ENCODE results near the gene GFER. TPM values are rescaled to one million over a fixed set of nuclear protein-coding genes. Genes with fewer than 3 reads are reported as not detected.

GFER gene
- total and polyA plus RNA-seq, 2 donors (not counting 1 experiment from before 2014, with no cell fraction given): 15.6 to 30.4 TPM

DNA sequence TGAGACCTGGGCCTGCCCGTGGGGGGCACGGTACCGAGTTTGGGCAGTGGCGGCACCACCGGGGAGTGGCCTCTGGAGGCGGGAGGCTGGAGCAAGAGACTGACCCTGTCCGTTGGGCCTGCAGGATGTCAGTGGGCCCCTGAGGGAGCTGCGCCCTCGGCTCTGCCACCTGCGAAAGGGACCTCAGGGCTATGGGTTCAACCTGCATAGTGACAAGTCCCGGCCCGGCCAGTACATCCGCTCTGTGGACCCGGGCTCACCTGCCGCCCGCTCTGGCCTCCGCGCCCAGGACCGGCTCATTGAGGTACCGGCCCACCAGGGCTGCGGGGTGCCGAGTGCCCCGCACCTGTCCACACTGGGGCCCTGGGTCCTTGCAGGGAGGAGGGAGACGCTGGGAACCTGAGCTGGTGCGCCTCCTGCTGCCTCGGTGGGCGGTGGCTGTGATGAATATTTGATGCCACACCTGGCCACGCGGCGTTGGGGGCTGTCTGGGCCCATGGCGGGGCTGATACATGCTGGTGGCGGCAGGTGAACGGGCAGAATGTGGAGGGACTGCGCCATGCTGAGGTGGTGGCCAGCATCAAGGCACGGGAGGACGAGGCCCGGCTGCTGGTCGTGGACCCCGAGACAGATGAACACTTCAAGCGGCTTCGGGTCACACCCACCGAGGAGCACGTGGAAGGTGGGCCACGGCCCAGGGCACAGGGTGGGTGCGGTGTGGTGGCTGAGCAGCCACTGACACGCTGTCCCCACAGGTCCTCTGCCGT, 52.4 kb downstream of the GFER start:
- no peak overlapping the region for H3K4me3 Mint-ChIP-seq
- no peak overlapping the region for H3K4me2 ChIP-seq (replicated peaks; ENCODE audit: low read depth, low read length, poor library complexity, severe bottlenecking)
- H3K27ac Mint-ChIP-seq: no peak overlapping the region
- H3K4me1 Mint-ChIP-seq: no peaks in the 10 kb centered on the region
- no peak for ATAC-seq (ENCODE audit: low read depth)
- intact Hi-C loops (cut with micrococcal nuclease): no loop called here
- H4K20me1 ChIP-seq (ENCODE audit: control insufficient read depth, insufficient read depth, low read length, poor library complexity, severe bottlenecking): no peaks in the 10 kb centered on the region
- peaks cover 0 to 10% (median 0%) of the 10 kb centered on the region in 4 experiments for H3K27me3 ChIP-seq (replicated peaks in 1 of 4; ENCODE audit: control extremely low read depth in 1 of 4, control insufficient read depth in 3 of 4, insufficient read depth in 4 of 4, low read length in 3 of 4)
- no peaks in the 10 kb centered on the region for H3K36me3 ChIP-seq (replicated peaks in 1 of 2; ENCODE audit: control extremely low read depth in 1 of 2, control insufficient read depth in 1 of 2, extremely low read depth in 1 of 2, insufficient read depth in 2 of 2, low read length in 1 of 2)
- H3K4me3 ChIP-seq (ENCODE audit: control extremely low read depth in 1 of 5, extremely low read depth in 1 of 5, insufficient read depth in 1 of 5, low read depth in 2 of 5, low read length in 4 of 5): no peak overlapping the region
- WGBS (ENCODE audit: insufficient coverage): 92% methylated on average over 47 of the region's 47 CpGs
- H3K9ac ChIP-seq (ENCODE audit: low read length): no peak overlapping the region
- DNase-seq: no peak
- H3K79me2 ChIP-seq (ENCODE audit: control insufficient read depth, insufficient read depth, low read length): no peaks in the 10 kb centered on the region
- H3K9me3 Mint-ChIP-seq (ENCODE audit: insufficient read depth): no peaks in the 10 kb centered on the region
- no peak for TF ChIP-seq EZH2 (IDR thresholded peaks at IDR 0.05; ENCODE audit: borderline replicate concordance, insufficient read depth, low read depth, low read length, poor library complexity, severe bottlenecking)
- TF ChIP-seq, protein P1, sequence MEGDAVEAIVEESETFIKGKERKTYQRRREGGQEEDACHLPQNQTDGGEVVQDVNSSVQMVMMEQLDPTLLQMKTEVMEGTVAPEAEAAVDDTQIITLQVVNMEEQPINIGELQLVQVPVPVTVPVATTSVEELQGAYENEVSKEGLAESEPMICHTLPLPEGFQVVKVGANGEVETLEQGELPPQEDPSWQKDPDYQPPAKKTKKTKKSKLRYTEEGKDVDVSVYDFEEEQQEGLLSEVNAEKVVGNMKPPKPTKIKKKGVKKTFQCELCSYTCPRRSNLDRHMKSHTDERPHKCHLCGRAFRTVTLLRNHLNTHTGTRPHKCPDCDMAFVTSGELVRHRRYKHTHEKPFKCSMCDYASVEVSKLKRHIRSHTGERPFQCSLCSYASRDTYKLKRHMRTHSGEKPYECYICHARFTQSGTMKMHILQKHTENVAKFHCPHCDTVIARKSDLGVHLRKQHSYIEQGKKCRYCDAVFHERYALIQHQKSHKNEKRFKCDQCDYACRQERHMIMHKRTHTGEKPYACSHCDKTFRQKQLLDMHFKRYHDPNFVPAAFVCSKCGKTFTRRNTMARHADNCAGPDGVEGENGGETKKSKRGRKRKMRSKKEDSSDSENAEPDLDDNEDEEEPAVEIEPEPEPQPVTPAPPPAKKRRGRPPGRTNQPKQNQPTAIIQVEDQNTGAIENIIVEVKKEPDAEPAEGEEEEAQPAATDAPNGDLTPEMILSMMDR (IDR thresholded peaks at IDR 0.05): no peak
- no peak overlapping the region for H3K27ac ChIP-seq (ENCODE audit: low read length in 2 of 2)
- ChIA-PET CTCF (no interaction called here), POLR2A (no interaction called here)
- peaks cover 0 to 11% (median 0%) of the 10 kb centered on the region in 3 donors for H3K9me3 ChIP-seq (ENCODE audit: control extremely low read depth in 1 of 3, control insufficient read depth in 2 of 3, insufficient read depth in 1 of 3, low read length in 2 of 3)
- no peak overlapping the region for H2AFZ ChIP-seq (ENCODE audit: insufficient read depth, low read depth, low read length, poor library complexity, severe bottlenecking)
- H3K27me3 Mint-ChIP-seq: no peaks in the 10 kb centered on the region
- H3K4me1 ChIP-seq (ENCODE audit: control insufficient read depth in 2 of 2, insufficient read depth in 2 of 2, low read length in 2 of 2): peaks cover 0 to 5% of the 10 kb centered on the region in 2 donors

DNA sequence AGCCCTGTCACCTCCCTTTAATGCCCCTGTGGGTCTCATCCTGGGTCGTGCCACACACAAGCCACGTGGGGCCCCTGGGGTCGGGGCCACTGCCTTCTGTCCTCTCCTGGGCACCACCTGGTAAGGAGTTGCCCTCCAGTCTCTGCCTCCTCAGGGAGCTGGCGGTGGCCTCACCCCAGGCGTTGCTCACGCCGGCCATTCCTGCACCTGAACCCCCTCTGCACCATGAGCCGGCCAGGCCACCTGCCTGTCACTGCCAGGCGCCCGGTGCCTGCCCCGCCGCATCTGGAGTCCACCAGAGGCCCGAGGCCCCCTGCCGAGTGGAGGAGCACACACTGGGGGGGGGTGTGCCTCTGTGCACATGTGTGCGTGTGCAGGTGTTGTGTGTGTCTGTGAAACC, 53.1 kb downstream of the GFER start:
- DNase-seq (no peak), ATAC-seq (ENCODE audit: low read depth) (no peak)
- no peak overlapping the region for H3K4me2 ChIP-seq (replicated peaks; ENCODE audit: low read depth, low read length, poor library complexity, severe bottlenecking)
- intact Hi-C loops (cut with micrococcal nuclease): no loop called here
- H2AFZ ChIP-seq (ENCODE audit: insufficient read depth, low read depth, low read length, poor library complexity, severe bottlenecking): no peak overlapping the region
- H3K79me2 ChIP-seq (ENCODE audit: control insufficient read depth, insufficient read depth, low read length): no peaks in the 10 kb centered on the region
- no peak overlapping the region for H3K9ac ChIP-seq (ENCODE audit: low read length)
- peaks cover 0 to 3% (median 0%) of the 10 kb centered on the region in 3 donors for H3K9me3 ChIP-seq (ENCODE audit: control extremely low read depth in 1 of 3, control insufficient read depth in 2 of 3, insufficient read depth in 1 of 3, low read length in 2 of 3)
- H3K27ac Mint-ChIP-seq: no peak overlapping the region
- no peaks in the 10 kb centered on the region for H3K27me3 Mint-ChIP-seq
- ChIA-PET POLR2A (no interaction called here), CTCF (no interaction called here)
- 79% methylated on average over 9 of the region's 15 CpGs for WGBS (ENCODE audit: insufficient coverage)
- H3K4me3 Mint-ChIP-seq: no peak overlapping the region
- no peak overlapping the region for H3K4me3 ChIP-seq (ENCODE audit: control extremely low read depth in 1 of 5, extremely low read depth in 1 of 5, insufficient read depth in 1 of 5, low read depth in 2 of 5, low read length in 4 of 5)
- H3K4me1 Mint-ChIP-seq: no peaks in the 10 kb centered on the region
- peaks cover 0 to 5% of the 10 kb centered on the region in 2 donors for H3K4me1 ChIP-seq (ENCODE audit: control insufficient read depth in 2 of 2, insufficient read depth in 2 of 2, low read length in 2 of 2)
- H3K9me3 Mint-ChIP-seq (ENCODE audit: insufficient read depth): no peaks in the 10 kb centered on the region
- no peak for TF ChIP-seq EZH2 (IDR thresholded peaks at IDR 0.05; ENCODE audit: borderline replicate concordance, insufficient read depth, low read depth, low read length, poor library complexity, severe bottlenecking)
- TF ChIP-seq, protein P1 (IDR thresholded peaks at IDR 0.05): no peak
- peaks cover 0 to 10% (median 0%) of the 10 kb centered on the region in 4 experiments for H3K27me3 ChIP-seq (replicated peaks in 1 of 4; ENCODE audit: control extremely low read depth in 1 of 4, control insufficient read depth in 3 of 4, insufficient read depth in 4 of 4, low read length in 3 of 4)
- H3K36me3 ChIP-seq (replicated peaks in 1 of 2; ENCODE audit: control extremely low read depth in 1 of 2, control insufficient read depth in 1 of 2, extremely low read depth in 1 of 2, insufficient read depth in 2 of 2, low read length in 1 of 2): no peaks in the 10 kb centered on the region
- no peak overlapping the region for H3K27ac ChIP-seq (ENCODE audit: low read length in 2 of 2)
- H4K20me1 ChIP-seq (ENCODE audit: control insufficient read depth, insufficient read depth, low read length, poor library complexity, severe bottlenecking): no peaks in the 10 kb centered on the region
